ENCODE data around the gene STEAP4. TPM values are rescaled to one million over a fixed set of nuclear protein-coding genes. Genes with fewer than 3 reads are reported as not detected.
"Not testable (repeated sequence)": the region's sequence is repeated elsewhere in the genome, so short reads cannot be mapped to it uniquely, and the experiment has no call there.

STEAP4 gene
- total RNA-seq, 4 donors from 2014 or later: 1.1 to 7.6 (median 3.2) TPM

- H3K4me1 ChIP-seq: no peaks in the 10 kb centered on the region
- no peaks in the 10 kb centered on the region for H3K27me3 ChIP-seq
- WGBS, 2 donors (ENCODE audit: low coverage in 1 of 2): 76 to 92% methylated on average over 2 of the region's 2 CpGs
- TF ChIP-seq POLR2A (IDR thresholded peaks at IDR 0.05): no peak
- no peak for TF ChIP-seq POLR2AphosphoS5 (IDR thresholded peaks at IDR 0.05)
- TF ChIP-seq EP300 (IDR thresholded peaks at IDR 0.05; ENCODE audit: low read depth): no peak
- no peak for TF ChIP-seq CTCF (IDR thresholded peaks at IDR 0.05)
- H3K4me3 ChIP-seq: no peak overlapping the region
- no peak overlapping the region for H3K27ac ChIP-seq
- intact Hi-C loops (cut with DNase I; ENCODE audit: low total_unique reads) (no loop called here), in situ Hi-C loops (cut with MboI; ENCODE audit: low pct_ligation_motif_present in 1 of 4, low pct_unique_long_range_greater_than_20kb in 1 of 4, low sequenced_read_pairs in 3 of 4) (no loop called here)
- no peak for DNase-seq
- H3K9me3 ChIP-seq: no peaks in the 10 kb centered on the region
- no peaks in the 10 kb centered on the region for H3K36me3 ChIP-seq
Measured at GRCh38 chr7:88268051-88268450, 38.6 kb downstream of the STEAP4 start.

- Histone ChIP-seq H3K4me3 (no peak overlapping the region), H3K9me3 (no peaks in the 10 kb centered on the region), H3K27ac (no peak overlapping the region), H3K4me1 (no peaks in the 10 kb centered on the region), H3K27me3 (no peaks in the 10 kb centered on the region), H3K36me3 (no peaks in the 10 kb centered on the region)
- 89 to 93% methylated on average over 4 of the region's 4 CpGs for WGBS, 2 donors (ENCODE audit: low coverage in 1 of 2)
- no peak for DNase-seq
- intact Hi-C loops (cut with DNase I; ENCODE audit: low total_unique reads) (no loop called here), in situ Hi-C loops (cut with MboI; ENCODE audit: low pct_ligation_motif_present in 1 of 4, low pct_unique_long_range_greater_than_20kb in 1 of 4, low sequenced_read_pairs in 3 of 4) (no loop called here)
- TF ChIP-seq EP300 (IDR thresholded peaks at IDR 0.05; ENCODE audit: low read depth) (no peak), CTCF (IDR thresholded peaks at IDR 0.05) (no peak), POLR2AphosphoS5 (IDR thresholded peaks at IDR 0.05) (no peak), POLR2A (IDR thresholded peaks at IDR 0.05) (no peak)
Measured at GRCh38 chr7:88267421-88267820, 39.3 kb downstream of the STEAP4 start.

- DNase-seq; H3K36me3 ChIP-seq; H3K27me3 ChIP-seq; in situ Hi-C loops (cut with MboI; ENCODE audit: low pct_ligation_motif_present in 1 of 4, low pct_unique_long_range_greater_than_20kb in 1 of 4, low sequenced_read_pairs in 3 of 4); H3K9me3 ChIP-seq; H3K27ac ChIP-seq; H3K4me1 ChIP-seq; intact Hi-C loops (cut with DNase I; ENCODE audit: low total_unique reads); H3K4me3 ChIP-seq: not testable (repeated sequence)
- WGBS, 2 donors (ENCODE audit: low coverage in 1 of 2): 59 to 67% methylated on average over 2 to 3 of the region's 3 CpGs
Measured at GRCh38 chr7:88264987-88265386, 41.7 kb downstream of the STEAP4 start.

- no peaks in the 10 kb centered on the region for H3K27me3 ChIP-seq
- WGBS, 2 donors (ENCODE audit: low coverage in 1 of 2): 89% methylated on average over 4 of the region's 4 CpGs
- no peak for TF ChIP-seq POLR2A (IDR thresholded peaks at IDR 0.05)
- no peak for TF ChIP-seq EP300 (IDR thresholded peaks at IDR 0.05; ENCODE audit: low read depth)
- no peak for TF ChIP-seq CTCF (IDR thresholded peaks at IDR 0.05)
- TF ChIP-seq POLR2AphosphoS5 (IDR thresholded peaks at IDR 0.05): no peak
- no peaks in the 10 kb centered on the region for H3K4me1 ChIP-seq
- in situ Hi-C loops (cut with MboI; ENCODE audit: low pct_ligation_motif_present in 1 of 4, low pct_unique_long_range_greater_than_20kb in 1 of 4, low sequenced_read_pairs in 3 of 4): no loop called here
- intact Hi-C loops (cut with DNase I; ENCODE audit: low total_unique reads): no loop called here
- DNase-seq: no peak
- H3K9me3 ChIP-seq: no peaks in the 10 kb centered on the region
- no peak overlapping the region for H3K27ac ChIP-seq
- no peaks in the 10 kb centered on the region for H3K36me3 ChIP-seq
- H3K4me3 ChIP-seq: no peak overlapping the region
Measured at GRCh38 chr7:88262562-88262961, 44.1 kb downstream of the STEAP4 start.

- WGBS, 2 donors (ENCODE audit: low coverage in 1 of 2): 83 to 94% methylated on average over 1 of the region's 1 CpG
- in situ Hi-C loops (cut with MboI; ENCODE audit: low pct_ligation_motif_present in 1 of 4, low pct_unique_long_range_greater_than_20kb in 1 of 4, low sequenced_read_pairs in 3 of 4): no loop called here
- TF ChIP-seq POLR2A (IDR thresholded peaks at IDR 0.05) (no peak), POLR2AphosphoS5 (IDR thresholded peaks at IDR 0.05) (no peak), CTCF (IDR thresholded peaks at IDR 0.05) (no peak), EP300 (IDR thresholded peaks at IDR 0.05; ENCODE audit: low read depth) (no peak)
Measured at GRCh38 chr7:88260719-88261118, 46.0 kb downstream of the STEAP4 start.

More at GRCh38 chr7:88260719-88261118, 46.0 kb downstream of the STEAP4 start:
- H3K9me3 ChIP-seq: no peaks in the 10 kb centered on the region
- H3K4me3 ChIP-seq: no peak overlapping the region
- no peak for DNase-seq
- intact Hi-C loops (cut with DNase I; ENCODE audit: low total_unique reads): no loop called here
- no peak overlapping the region for H3K27ac ChIP-seq
- no peaks in the 10 kb centered on the region for H3K36me3 ChIP-seq
- no peaks in the 10 kb centered on the region for H3K4me1 ChIP-seq
- no peaks in the 10 kb centered on the region for H3K27me3 ChIP-seq
